ENCODE measurements around the gene DPYSL3. TPM values are rescaled to one million over a fixed set of nuclear protein-coding genes. Genes with fewer than 3 reads are reported as not detected.
"Not testable (repeated sequence)": the region's sequence is repeated elsewhere in the genome, so short reads cannot be mapped to it uniquely, and the experiment has no call there.

DPYSL3 gene
- total RNA-seq, result 100 to 1,000 TPM; 200 to 370 TPM
- 100 to 1,000 TPM; 523 to 624 TPM for polyA plus RNA-seq (ENCODE audit: insufficient read length in 2 of 2)
- long read RNA-seq, donor 1, full-length matches to known transcripts, result 72 of 133 reads
- long read RNA-seq, donor 1, partial matches to known transcripts, result 61 of 133 reads
- long read RNA-seq, donor 1, other reads (novel, unspliced or antisense), result 0 of 133 reads
- long read RNA-seq, donor 2, full-length matches to known transcripts, result 27 of 34 reads
- long read RNA-seq, donor 2, partial matches to known transcripts, result 7 of 34 reads
- long read RNA-seq, donor 2, other reads (novel, unspliced or antisense), result 0 of 34 reads
- long read RNA-seq, donor 3, full-length matches to known transcripts, result 25 of 43 reads
- long read RNA-seq, donor 3, partial matches to known transcripts, result 18 of 43 reads
- long read RNA-seq, donor 3, other reads (novel, unspliced or antisense), result 0 of 43 reads
- long read RNA-seq, donor 4, full-length matches to known transcripts, result 3 of 3 reads
- long read RNA-seq, donor 4, partial matches to known transcripts, result 0 of 3 reads
- long read RNA-seq, donor 4, other reads (novel, unspliced or antisense), result 0 of 3 reads

DNA sequence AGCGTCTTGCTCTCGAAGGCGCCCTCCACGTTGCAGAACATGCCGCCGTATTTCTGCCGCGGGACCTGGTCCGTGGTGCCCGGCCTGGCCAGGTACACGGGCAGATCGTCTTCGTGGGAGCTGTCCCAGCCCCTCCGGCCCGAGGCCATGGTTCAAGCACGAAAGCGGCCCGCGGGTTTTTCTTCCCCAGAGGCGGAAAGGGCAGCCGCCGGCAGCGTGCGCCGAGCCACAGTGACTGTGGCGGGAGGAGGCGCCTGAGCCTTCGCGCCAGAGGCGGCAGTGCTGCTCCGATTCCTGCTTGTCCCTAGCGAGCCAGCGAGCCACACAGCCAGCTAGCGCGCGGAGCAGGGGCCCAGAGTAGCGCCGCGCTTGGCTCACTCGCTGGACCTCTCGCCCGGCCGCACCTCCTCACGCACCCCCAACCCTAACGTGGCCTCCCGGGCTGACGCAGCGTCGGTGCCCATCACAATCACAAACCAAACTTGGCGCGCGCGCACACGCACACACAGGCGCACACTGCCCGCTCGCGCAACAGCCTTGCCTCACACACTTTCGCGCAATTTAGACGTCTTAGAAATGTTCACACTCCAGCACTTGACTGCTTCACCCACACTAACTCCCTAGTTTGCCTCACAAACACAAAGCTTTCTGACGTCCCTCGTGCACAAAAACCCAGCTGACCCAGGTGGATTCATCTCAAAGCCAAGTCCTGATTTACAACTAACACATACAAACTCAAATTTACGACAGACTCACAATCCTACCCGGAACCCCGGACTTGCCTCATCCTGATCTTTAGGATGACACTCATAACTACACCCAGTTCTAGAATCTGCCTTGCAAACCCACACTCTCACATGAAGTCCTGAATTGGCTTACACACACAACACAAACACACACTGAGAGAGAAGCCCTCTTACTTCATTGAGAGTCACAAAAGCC is at the start of gene DPYSL3:
Gene DPYSL3, minus strand, starts transcription at position 359 of the 942 bp plus-strand sequence. Its CDS starts 210 bp downstream, at position 149.
- Histone ChIP-seq H3K27me3 (ENCODE audit: control insufficient read depth, insufficient read depth, low read length) (no peaks in the 10 kb centered on the region), H3K36me3 (ENCODE audit: control insufficient read depth, insufficient read depth, low read length) (no peaks in the 10 kb centered on the region), H3K27ac (ENCODE audit: low read depth, low read length) (peak within 1 kb of the TSS; percentile 85), H3K9me3 (ENCODE audit: control insufficient read depth, insufficient read depth, low read length) (no peaks in the 10 kb centered on the region), H3K4me3 (ENCODE audit: low read depth, low read length) (peak within 1 kb of the TSS; percentile 79), H3K4me1 (ENCODE audit: control insufficient read depth, insufficient read depth, low read length) (peaks cover 16% of the 10 kb centered on the region)
- DNase-seq (ENCODE audit: low read depth in 4 of 6, low spot score in 6 of 6), result peak in 4 of 6 donors; percentile 42 to 90 (median 74)
- 2% methylated on average over 66 of the region's 66 CpGs for WGBS (ENCODE audit: insufficient coverage)

DNA sequence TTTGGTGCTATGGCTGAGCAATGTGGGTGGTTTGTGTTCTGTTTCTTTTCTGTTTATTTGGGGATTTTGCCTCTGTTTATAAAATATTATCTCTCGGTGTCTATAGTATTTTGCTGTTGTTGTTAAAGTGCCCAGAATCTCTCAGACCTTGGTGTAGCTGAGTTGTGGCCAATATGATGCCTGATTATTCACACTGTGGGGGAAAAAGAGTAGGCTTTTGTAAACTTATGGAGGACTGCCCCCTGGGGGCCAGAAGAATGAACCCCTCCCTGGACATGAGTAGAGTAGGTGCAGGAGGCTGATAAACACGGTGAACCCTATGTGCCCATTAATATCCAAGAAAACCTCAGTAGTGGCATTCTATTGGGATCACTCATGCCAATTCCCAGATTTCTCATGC is 49.0 kb upstream of the DPYSL3 start:
- 57% methylated on average over 1 of the region's 2 CpGs for WGBS (ENCODE audit: insufficient coverage)
- H3K27me3 ChIP-seq (ENCODE audit: control insufficient read depth, insufficient read depth, low read length), result no peaks in the 10 kb centered on the region
- H3K36me3 ChIP-seq (ENCODE audit: control insufficient read depth, insufficient read depth, low read length), result no peaks in the 10 kb centered on the region
- no peak overlapping the region for H3K27ac ChIP-seq (ENCODE audit: low read depth, low read length)
- H3K4me3 ChIP-seq (ENCODE audit: low read depth, low read length), result no peak overlapping the region
- H3K4me1 ChIP-seq (ENCODE audit: control insufficient read depth, insufficient read depth, low read length), result peaks cover 9% of the 10 kb centered on the region
- peak in 2 of 6 donors; percentile 63 to 75 for DNase-seq (ENCODE audit: low read depth in 4 of 6, low spot score in 6 of 6)
- H3K9me3 ChIP-seq (ENCODE audit: control insufficient read depth, insufficient read depth, low read length), result no peaks in the 10 kb centered on the region

DNA sequence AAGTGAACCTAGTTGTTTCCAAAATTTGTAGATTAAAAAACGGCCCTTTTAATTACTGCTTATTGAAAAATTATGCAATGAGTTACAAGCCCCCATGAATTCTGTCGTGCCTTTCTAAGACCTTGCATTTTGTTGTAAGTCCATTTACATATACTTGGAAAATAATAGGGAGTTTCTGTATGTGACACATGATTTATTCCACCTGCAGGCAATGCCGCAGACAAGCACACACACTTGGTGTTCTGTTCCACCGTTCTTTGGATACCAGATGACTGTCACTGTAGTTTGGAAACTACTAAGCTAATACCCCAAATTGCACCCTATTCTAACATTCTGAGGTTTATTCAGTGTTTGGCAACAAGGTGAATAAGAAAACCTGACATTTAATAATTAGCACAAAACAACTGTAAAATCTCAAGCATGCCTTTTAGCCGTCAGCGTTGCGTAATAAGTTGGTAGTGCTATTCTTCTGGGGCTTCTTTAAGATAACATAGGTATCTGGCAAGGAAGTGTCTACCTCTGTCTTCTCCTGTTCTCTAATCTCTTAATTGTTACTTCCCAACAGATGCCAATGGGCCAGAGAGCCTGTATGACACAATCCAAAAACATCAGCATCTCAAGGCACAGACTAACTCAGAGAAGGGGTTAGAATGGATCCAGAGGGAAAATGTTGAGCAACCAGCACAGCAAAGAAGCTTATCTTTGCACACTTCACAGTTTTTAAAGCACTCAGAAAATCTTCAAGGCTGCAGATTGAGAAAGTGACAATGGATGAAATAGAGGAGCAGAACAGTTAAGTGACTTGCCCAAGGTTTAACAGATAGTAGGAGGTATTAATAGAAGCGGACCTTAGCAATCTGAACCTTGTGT is 48.2 kb upstream of the DPYSL3 start:
- no peak overlapping the region for H3K27ac ChIP-seq (ENCODE audit: low read depth, low read length)
- H3K27me3 ChIP-seq (ENCODE audit: control insufficient read depth, insufficient read depth, low read length), result no peaks in the 10 kb centered on the region
- H3K36me3 ChIP-seq (ENCODE audit: control insufficient read depth, insufficient read depth, low read length), result no peaks in the 10 kb centered on the region
- no peak for DNase-seq (ENCODE audit: low read depth in 4 of 6, low spot score in 6 of 6)
- no peak overlapping the region for H3K4me3 ChIP-seq (ENCODE audit: low read depth, low read length)
- H3K9me3 ChIP-seq (ENCODE audit: control insufficient read depth, insufficient read depth, low read length), result no peaks in the 10 kb centered on the region
- peaks cover 13% of the 10 kb centered on the region for H3K4me1 ChIP-seq (ENCODE audit: control insufficient read depth, insufficient read depth, low read length)
- WGBS (ENCODE audit: insufficient coverage), result no CpG with 5 or more reads among the region's 8 CpGs

DNA sequence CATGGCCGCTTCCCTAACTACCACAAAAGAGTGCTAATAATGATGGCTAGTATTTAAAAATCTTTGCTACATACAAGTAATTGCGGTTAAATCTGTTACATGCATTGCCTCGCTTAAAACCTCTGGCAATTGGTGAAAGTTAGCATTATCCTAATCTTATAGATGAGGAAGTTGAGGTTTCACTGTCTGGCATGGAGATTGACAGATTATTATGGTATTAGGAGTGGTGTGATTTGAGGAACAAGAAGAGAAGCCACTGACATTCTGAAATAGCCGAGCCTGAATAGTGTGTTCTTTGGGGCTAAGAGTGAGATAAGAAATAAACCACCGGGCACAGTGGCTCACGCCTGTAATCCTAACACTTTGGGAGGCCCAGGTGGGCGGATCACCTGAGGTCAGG is 45.3 kb upstream of the DPYSL3 start:
- 84% methylated on average over 4 of the region's 7 CpGs for WGBS (ENCODE audit: insufficient coverage)
- DNase-seq (ENCODE audit: low read depth in 4 of 6, low spot score in 6 of 6), result no peak
- Histone ChIP-seq H3K27ac (ENCODE audit: low read depth, low read length) (peak overlapping the region; percentile 88), H3K27me3 (ENCODE audit: control insufficient read depth, insufficient read depth, low read length) (no peaks in the 10 kb centered on the region), H3K36me3 (ENCODE audit: control insufficient read depth, insufficient read depth, low read length) (no peaks in the 10 kb centered on the region), H3K9me3 (ENCODE audit: control insufficient read depth, insufficient read depth, low read length) (no peaks in the 10 kb centered on the region), H3K4me1 (ENCODE audit: control insufficient read depth, insufficient read depth, low read length) (peaks cover 7% of the 10 kb centered on the region), H3K4me3 (ENCODE audit: low read depth, low read length) (no peak overlapping the region)

DNA sequence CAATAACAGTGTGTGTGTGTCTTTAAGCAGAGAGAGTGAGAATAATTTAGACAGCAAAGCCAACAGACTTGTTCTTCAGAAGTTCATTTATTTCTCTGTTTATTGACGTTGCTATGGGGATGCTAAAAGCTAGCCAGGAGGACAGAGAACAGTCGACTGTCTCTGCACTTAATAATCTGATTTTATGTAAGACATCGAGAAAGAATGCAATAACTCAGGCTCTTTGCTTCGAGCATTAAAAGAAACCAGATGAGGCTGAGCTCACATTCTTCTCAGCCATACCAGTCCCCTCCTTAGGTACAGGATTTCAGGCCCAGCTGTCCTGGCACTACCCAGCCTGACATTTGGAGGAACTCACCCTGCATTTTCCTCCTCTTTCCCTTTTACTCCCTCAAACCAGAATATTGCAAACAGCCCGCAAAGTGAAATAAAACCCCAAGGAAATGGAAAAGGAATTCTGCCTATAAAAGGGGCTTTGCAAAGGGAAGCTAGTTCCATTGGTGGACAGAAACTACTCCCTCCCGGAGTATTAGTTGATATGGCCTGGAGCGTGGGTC is 44.5 kb upstream of the DPYSL3 start:
- 5% methylated on average over 3 of the region's 7 CpGs for WGBS (ENCODE audit: insufficient coverage)
- H3K4me1 ChIP-seq (ENCODE audit: control insufficient read depth, insufficient read depth, low read length), result peaks cover 7% of the 10 kb centered on the region
- H3K9me3 ChIP-seq (ENCODE audit: control insufficient read depth, insufficient read depth, low read length), result no peaks in the 10 kb centered on the region
- H3K36me3 ChIP-seq (ENCODE audit: control insufficient read depth, insufficient read depth, low read length), result no peaks in the 10 kb centered on the region
- H3K27ac ChIP-seq (ENCODE audit: low read depth, low read length), result peak overlapping the region; percentile 88
- peak overlapping the region; percentile 13 for H3K4me3 ChIP-seq (ENCODE audit: low read depth, low read length)
- peak in 4 of 6 donors; percentile 57 to 85 (median 70) for DNase-seq (ENCODE audit: low read depth in 4 of 6, low spot score in 6 of 6)
- H3K27me3 ChIP-seq (ENCODE audit: control insufficient read depth, insufficient read depth, low read length), result no peaks in the 10 kb centered on the region

DNA sequence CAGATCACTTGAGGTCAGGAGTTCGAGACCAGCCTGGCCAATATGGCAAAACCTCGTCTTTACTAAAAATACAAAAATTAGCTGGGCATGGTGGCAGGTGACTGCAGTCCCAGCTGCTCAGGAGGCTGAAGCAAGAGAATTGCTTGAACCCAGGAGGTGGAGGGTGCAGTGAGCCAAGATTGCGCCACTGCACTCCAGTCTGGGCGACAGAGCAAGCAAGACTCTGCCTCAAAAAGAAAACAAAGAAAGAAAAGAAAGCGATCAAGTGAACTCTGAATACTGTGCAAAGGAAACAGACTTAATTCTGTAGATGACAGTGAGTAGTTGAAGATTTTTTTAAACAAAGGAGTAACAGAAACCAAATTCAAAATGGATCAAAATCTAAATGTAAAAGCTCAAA is 43.9 kb upstream of the DPYSL3 start:
- H3K4me1 ChIP-seq (ENCODE audit: control insufficient read depth, insufficient read depth, low read length); DNase-seq (ENCODE audit: low read depth in 4 of 6, low spot score in 6 of 6); H3K9me3 ChIP-seq (ENCODE audit: control insufficient read depth, insufficient read depth, low read length); H3K27me3 ChIP-seq (ENCODE audit: control insufficient read depth, insufficient read depth, low read length); H3K36me3 ChIP-seq (ENCODE audit: control insufficient read depth, insufficient read depth, low read length); H3K4me3 ChIP-seq (ENCODE audit: low read depth, low read length): not testable (repeated sequence)
- WGBS (ENCODE audit: insufficient coverage), result 39% methylated on average over 4 of the region's 5 CpGs
- H3K27ac ChIP-seq (ENCODE audit: low read depth, low read length), result peak overlapping the region; percentile 88

DNA sequence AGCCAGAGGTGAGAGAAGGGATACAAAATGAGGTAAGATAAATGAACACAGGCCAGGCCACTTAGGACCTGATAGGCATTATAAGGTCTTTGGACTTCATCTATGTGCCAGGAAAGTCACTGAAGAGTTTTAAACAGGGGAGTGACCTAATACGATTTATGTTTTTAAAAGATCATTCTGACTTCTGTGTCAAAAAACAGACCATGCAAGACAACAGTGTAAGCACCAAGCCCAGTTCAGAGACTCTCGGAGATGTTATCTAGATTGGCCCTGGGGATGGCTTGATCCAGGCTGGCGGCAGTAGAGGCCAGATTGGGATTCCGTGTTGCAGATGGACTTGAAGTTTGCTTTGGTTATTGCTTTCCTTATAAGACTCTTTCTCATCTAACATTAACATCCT is 43.0 kb upstream of the DPYSL3 start:
- no peaks in the 10 kb centered on the region for H3K27me3 ChIP-seq (ENCODE audit: control insufficient read depth, insufficient read depth, low read length)
- H3K9me3 ChIP-seq (ENCODE audit: control insufficient read depth, insufficient read depth, low read length), result no peaks in the 10 kb centered on the region
- H3K36me3 ChIP-seq (ENCODE audit: control insufficient read depth, insufficient read depth, low read length), result no peaks in the 10 kb centered on the region
- H3K27ac ChIP-seq (ENCODE audit: low read depth, low read length), result no peak overlapping the region
- DNase-seq (ENCODE audit: low read depth in 4 of 6, low spot score in 6 of 6), result no peak
- WGBS (ENCODE audit: insufficient coverage), result 100% methylated on average over 2 of the region's 4 CpGs
- H3K4me1 ChIP-seq (ENCODE audit: control insufficient read depth, insufficient read depth, low read length), result peaks cover 7% of the 10 kb centered on the region
- H3K4me3 ChIP-seq (ENCODE audit: low read depth, low read length), result no peak overlapping the region

DNA sequence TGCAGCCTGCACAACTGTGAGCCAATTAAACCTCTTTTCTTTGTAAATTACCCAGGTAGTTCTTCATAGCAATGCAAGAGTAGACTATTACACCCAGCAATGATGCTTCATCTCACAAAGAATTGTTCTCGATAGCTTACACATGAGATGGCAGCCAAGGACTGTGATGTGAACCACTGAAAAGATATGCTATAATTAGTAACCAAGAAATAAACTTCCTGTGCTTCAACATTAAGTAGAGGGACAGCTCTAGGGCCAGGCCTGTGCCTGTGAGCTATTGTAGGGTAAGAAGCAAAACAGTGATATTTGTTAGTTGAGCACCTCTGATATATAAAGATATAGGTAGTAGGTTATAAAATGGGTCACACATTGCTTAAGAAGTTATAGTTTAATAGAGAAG is 41.8 kb upstream of the DPYSL3 start:
- peaks cover 7% of the 10 kb centered on the region for H3K4me1 ChIP-seq (ENCODE audit: control insufficient read depth, insufficient read depth, low read length)
- no CpG with 5 or more reads among the region's 1 CpG for WGBS (ENCODE audit: insufficient coverage)
- H3K27me3 ChIP-seq (ENCODE audit: control insufficient read depth, insufficient read depth, low read length), result no peaks in the 10 kb centered on the region

More for the DNA sequence above, 41.8 kb upstream of the DPYSL3 start:
- Histone ChIP-seq H3K4me3 (ENCODE audit: low read depth, low read length) (no peak overlapping the region), H3K36me3 (ENCODE audit: control insufficient read depth, insufficient read depth, low read length) (no peaks in the 10 kb centered on the region), H3K9me3 (ENCODE audit: control insufficient read depth, insufficient read depth, low read length) (no peaks in the 10 kb centered on the region), H3K27ac (ENCODE audit: low read depth, low read length) (no peak overlapping the region)
- no peak for DNase-seq (ENCODE audit: low read depth in 4 of 6, low spot score in 6 of 6)
